Suprapubic skin (tissue), 4 donors: ENCODE data around the gene SNW1.
"Not testable (repeated sequence)": the region's sequence is repeated elsewhere in the genome, so short reads cannot be mapped to it uniquely, and the experiment has no call there.

ENCODE experiments used
- EP300 ChIP-seq: sonication (generic); formaldehyde crosslinking; IDR thresholded peaks from one replicate; pipeline ENCODE4 v1.6.1; 2017; ENCODE audit warnings: antibody characterized with exemption
- POLR2A ChIP-seq, 2 donors: fragments of 450-650 bp; IDR thresholded peaks; one replicate each; pipeline ENCODE4 v1.6.1; 2017; ENCODE audit warnings: antibody characterized with exemption in 2 of 2, mild to moderate bottlenecking in 2 of 2, moderate library complexity in 2 of 2
- POLR2AphosphoS5 ChIP-seq, 3 donors: sonication (generic); formaldehyde crosslinking; IDR thresholded peaks; one replicate each; pipeline ENCODE4 v1.6.1; 2017; ENCODE audit warnings: antibody characterized with exemption in 3 of 3
- TF ChIP-seq, protein P1 (sequence below), 2 donors: fragments of 200-600 bp in 1 of 2; fragments of 450-650 bp in 1 of 2; sonication (generic) in 1 of 2; IDR thresholded peaks; one replicate each; pipeline ENCODE4 v1.5.1; 2016 to 2019; ENCODE audit warnings: antibody characterized with exemption in 2 of 2, mild to moderate bottlenecking in 1 of 2, moderate library complexity in 1 of 2

DNA sequence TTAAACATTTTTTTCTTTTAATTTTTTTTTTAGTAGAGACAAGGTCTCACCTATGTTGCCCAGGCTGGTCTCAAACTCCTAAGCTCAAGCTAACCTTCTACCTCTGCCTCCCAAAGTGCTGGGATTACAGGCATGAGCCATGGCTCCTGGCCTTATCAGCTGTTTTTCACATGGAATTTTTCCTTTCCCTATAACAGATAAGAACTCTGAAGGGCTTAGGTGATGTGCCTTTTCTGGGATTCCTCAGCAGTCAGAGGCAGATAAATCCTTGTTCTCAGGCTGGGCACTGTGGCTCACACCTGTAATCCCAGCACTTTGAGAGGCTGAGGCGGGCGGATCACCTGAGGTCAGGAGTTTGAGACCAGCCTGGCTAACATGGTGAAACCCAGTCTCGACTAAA lies 32.3 kb upstream of the SNW1 start:
- TF ChIP-seq POLR2AphosphoS5 (IDR thresholded peaks at IDR 0.05); POLR2A (IDR thresholded peaks at IDR 0.05); EP300: not testable (repeated sequence)
- TF ChIP-seq, protein P1, sequence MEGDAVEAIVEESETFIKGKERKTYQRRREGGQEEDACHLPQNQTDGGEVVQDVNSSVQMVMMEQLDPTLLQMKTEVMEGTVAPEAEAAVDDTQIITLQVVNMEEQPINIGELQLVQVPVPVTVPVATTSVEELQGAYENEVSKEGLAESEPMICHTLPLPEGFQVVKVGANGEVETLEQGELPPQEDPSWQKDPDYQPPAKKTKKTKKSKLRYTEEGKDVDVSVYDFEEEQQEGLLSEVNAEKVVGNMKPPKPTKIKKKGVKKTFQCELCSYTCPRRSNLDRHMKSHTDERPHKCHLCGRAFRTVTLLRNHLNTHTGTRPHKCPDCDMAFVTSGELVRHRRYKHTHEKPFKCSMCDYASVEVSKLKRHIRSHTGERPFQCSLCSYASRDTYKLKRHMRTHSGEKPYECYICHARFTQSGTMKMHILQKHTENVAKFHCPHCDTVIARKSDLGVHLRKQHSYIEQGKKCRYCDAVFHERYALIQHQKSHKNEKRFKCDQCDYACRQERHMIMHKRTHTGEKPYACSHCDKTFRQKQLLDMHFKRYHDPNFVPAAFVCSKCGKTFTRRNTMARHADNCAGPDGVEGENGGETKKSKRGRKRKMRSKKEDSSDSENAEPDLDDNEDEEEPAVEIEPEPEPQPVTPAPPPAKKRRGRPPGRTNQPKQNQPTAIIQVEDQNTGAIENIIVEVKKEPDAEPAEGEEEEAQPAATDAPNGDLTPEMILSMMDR (IDR thresholded peaks at IDR 0.05) = not testable (repeated sequence)
